Liver (tissue), 9 donors: ENCODE data around the gene RPS19BP1. TPM values are rescaled to one million over a fixed set of nuclear protein-coding genes. Genes with fewer than 3 reads are reported as not detected.

Experiments
- DNase-seq: peaks from one replicate; pipeline ENCODE4 v3.0.0-alpha.2; 2017; ENCODE audit warnings: low spot score
- H3K27ac ChIP-seq, 2 donors: one replicate each; pipeline ENCODE4 v1.7.0; 2013; ENCODE audit warnings: inconsistent platforms in 2 of 2, low read length in 2 of 2, control low read depth in 1 of 2, low read depth in 1 of 2, mild to moderate bottlenecking in 1 of 2
- H3K27me3 ChIP-seq, 4 donors: one replicate each; pipeline versions ENCODE4 v1.6.1 to v1.7.0; 2013; ENCODE audit warnings: low read length in 3 of 4, inconsistent platforms in 1 of 4, mild to moderate bottlenecking in 1 of 4, moderate library complexity in 1 of 4; ENCODE audit not compliant: control insufficient read depth in 4 of 4, insufficient read depth in 4 of 4
- H3K36me3 ChIP-seq, 4 donors: one replicate each; pipeline versions ENCODE4 v1.6.1 to v1.7.0; 2013; ENCODE audit warnings: low read length in 3 of 4, mild to moderate bottlenecking in 3 of 4, low read depth in 1 of 4, moderate library complexity in 1 of 4; ENCODE audit not compliant: control insufficient read depth in 4 of 4, insufficient read depth in 3 of 4
- H3K4me1 ChIP-seq, 4 donors: one replicate each; pipeline versions ENCODE4 v1.6.1 to v1.7.0; 2013; ENCODE audit warnings: low read length in 3 of 4, mild to moderate bottlenecking in 3 of 4, moderate library complexity in 1 of 4; ENCODE audit not compliant: control insufficient read depth in 4 of 4, insufficient read depth in 4 of 4
- H3K4me3 ChIP-seq, 3 donors: one replicate each; pipeline versions ENCODE4 v1.6.1 to v1.7.0; 2013; ENCODE audit warnings: low read length in 3 of 3, control low read depth in 1 of 3, low read depth in 1 of 3, mild to moderate bottlenecking in 1 of 3
- H3K9ac ChIP-seq, 2 donors: one replicate each; pipeline ENCODE4 v1.7.0; 2013; ENCODE audit warnings: low read length in 2 of 2, mild to moderate bottlenecking in 2 of 2, moderate library complexity in 2 of 2, control low read depth in 1 of 2, low read depth in 1 of 2
- H3K9me3 ChIP-seq, 4 donors: one replicate each; pipeline versions ENCODE4 v1.6.1 to v1.7.0; 2013; ENCODE audit warnings: low read length in 3 of 4; ENCODE audit not compliant: control insufficient read depth in 4 of 4
- ATF3 ChIP-seq: IDR thresholded peaks from 2 replicates; pipeline ENCODE4 v1.6.1; 2016; ENCODE audit warnings: antibody characterized with exemption
- EGR1 ChIP-seq, 2 donors: IDR thresholded peaks; 2 replicates each; pipeline ENCODE4 v1.6.1; 2016 to 2018; ENCODE audit warnings: antibody characterized with exemption in 2 of 2, low read depth in 2 of 2
- FOXA1 ChIP-seq: IDR thresholded peaks from 2 replicates; pipeline ENCODE4 v1.6.1; 2016; ENCODE audit warnings: antibody characterized with exemption
- FOXA2 ChIP-seq: IDR thresholded peaks from 2 replicates; pipeline ENCODE4 v1.6.1; 2016; ENCODE audit warnings: antibody characterized with exemption
- GABPA ChIP-seq, 2 donors: IDR thresholded peaks in 1 of 2; conservative IDR thresholded peaks in 1 of 2; 2 replicates each; pipeline ENCODE4 v1.6.1; 2016; ENCODE audit warnings: antibody characterized with exemption in 2 of 2, mild to moderate bottlenecking in 1 of 2, moderate library complexity in 1 of 2
- HNF4A ChIP-seq, 2 donors: conservative IDR thresholded peaks; 2 replicates each; pipeline ENCODE4 v1.6.1; 2016; ENCODE audit warnings: antibody characterized with exemption in 2 of 2, mild to moderate bottlenecking in 2 of 2
- HNF4G ChIP-seq: IDR thresholded peaks from 2 replicates; pipeline ENCODE4 v1.6.1; 2016; ENCODE audit warnings: antibody characterized with exemption
- JUND ChIP-seq, 2 donors: IDR thresholded peaks; 2 replicates each; pipeline ENCODE4 v1.6.1; 2016; ENCODE audit warnings: antibody characterized with exemption in 2 of 2
- NR2F2 ChIP-seq: IDR thresholded peaks from 2 replicates; pipeline ENCODE4 v1.6.1; 2016; ENCODE audit warnings: antibody characterized with exemption
- RAD21 ChIP-seq, 2 donors: IDR thresholded peaks; 2 replicates each; pipeline ENCODE4 v1.6.1; 2016; ENCODE audit warnings: antibody characterized with exemption in 2 of 2, mild to moderate bottlenecking in 2 of 2
- RXRA ChIP-seq, 2 donors: IDR thresholded peaks; 2 replicates each; pipeline ENCODE4 v1.6.1; 2017 to 2018; ENCODE audit warnings: antibody characterized with exemption in 2 of 2, mild to moderate bottlenecking in 1 of 2
- SP1 ChIP-seq: IDR thresholded peaks from 2 replicates; pipeline ENCODE4 v1.6.1; 2018; ENCODE audit warnings: antibody characterized with exemption, mild to moderate bottlenecking
- TAF1 ChIP-seq: conservative IDR thresholded peaks from 2 replicates; pipeline ENCODE4 v1.6.1; 2016; ENCODE audit warnings: antibody characterized with exemption, mild to moderate bottlenecking
- YY1 ChIP-seq: IDR thresholded peaks from 2 replicates; pipeline ENCODE4 v1.6.1; 2016; ENCODE audit warnings: antibody characterized with exemption, mild to moderate bottlenecking
- ZBTB33 ChIP-seq: IDR thresholded peaks from 2 replicates; pipeline ENCODE4 v1.6.1; 2016; ENCODE audit warnings: antibody characterized with exemption
- WGBS: extraction: QIAGEN DNeasy Blood & Tissue Kit; methylation state at CpG from one replicate; pipeline ENCODE4 v1.1.7; 2013; 5-methylcytosine and 5-hydroxymethylcytosine counted together
- polyA plus RNA-seq, 2 donors: library from polyadenylated mRNA; stranded (reverse) in 1 of 2; unstranded in 1 of 2; fragments of 200-250 nt in 1 of 2; fragments of >200 nt in 1 of 2; fragmentation: Nextera tagmentation in 1 of 2; extraction: Ambion mirVana in 1 of 2; gene quantifications; one replicate each; pipeline versions ENCODE4 v1.2.1 to v1.2.3, GENCODE V29; 2013 to 2015
- total RNA-seq, 2 donors: library from RNA; depleted of rRNA; stranded (reverse); fragments of >200 nt; gene quantifications; one replicate each; pipeline ENCODE4 v1.2.3, GENCODE V29; 2014
- TF ChIP-seq, protein P1 (sequence below): IDR thresholded peaks from 2 replicates; pipeline ENCODE4 v1.6.1; 2016; ENCODE audit warnings: antibody characterized with exemption
- TF ChIP-seq, protein P2 (sequence below): IDR thresholded peaks from 2 replicates; pipeline ENCODE4 v1.6.1; 2016; ENCODE audit warnings: antibody characterized with exemption, mild to moderate bottlenecking
- TF ChIP-seq, protein P3 (sequence below): fragments of 150-350 bp; IDR thresholded peaks from 2 replicates; pipeline ENCODE4 v1.5.1; 2017; ENCODE audit warnings: improper control_type of control experiment, low read depth, low read length; ENCODE audit not compliant: missing input control
- donor health status: healthy.
- donor health status: healthy.
- donor health status: healthy.
- donor health status: healthy.
- donor health status: healthy.

The RPS19BP1 gene
- total and polyA plus RNA-seq, 4 donors, result 36.3 to 89.6 (median 63.3) TPM

- H3K4me3 ChIP-seq, result peak within 1 kb of the TSS; percentile 85 to 92 (median 87)
- peak within 1 kb of the TSS; percentile 79 to 98 for H3K27ac ChIP-seq
- H3K9ac ChIP-seq, result peak within 1 kb of the TSS; percentile 64 to 92
- TF ChIP-seq HNF4A (conservative IDR thresholded peaks at IDR 0.05) (peak; percentile 23 to 49), ZBTB33 (peak; percentile 97), FOXA1 (no peak), SP1 (peak; percentile 89), EGR1 (IDR thresholded peaks at IDR 0.05; ENCODE audit: low read depth in 2 of 2) (peak; percentile 18 to 52), HNF4G (no peak), JUND (IDR thresholded peaks at IDR 0.05) (no peak), FOXA2 (peak; percentile 14), ATF3 (no peak), YY1 (peak; percentile 95), GABPA (IDR thresholded peaks at IDR 0.05 in 1 of 2, conservative IDR thresholded peaks at IDR 0.05 in 1 of 2) (peak; percentile 76 to 96), NR2F2 (peak; percentile 84), RXRA (IDR thresholded peaks at IDR 0.05) (peak; percentile 67 to 70), TAF1 (peak; percentile 99), RAD21 (IDR thresholded peaks at IDR 0.05) (no peak)
- TF ChIP-seq, protein P1, sequence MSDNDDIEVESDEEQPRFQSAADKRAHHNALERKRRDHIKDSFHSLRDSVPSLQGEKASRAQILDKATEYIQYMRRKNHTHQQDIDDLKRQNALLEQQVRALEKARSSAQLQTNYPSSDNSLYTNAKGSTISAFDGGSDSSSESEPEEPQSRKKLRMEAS, result peak; percentile 65
- TF ChIP-seq, protein P2, sequence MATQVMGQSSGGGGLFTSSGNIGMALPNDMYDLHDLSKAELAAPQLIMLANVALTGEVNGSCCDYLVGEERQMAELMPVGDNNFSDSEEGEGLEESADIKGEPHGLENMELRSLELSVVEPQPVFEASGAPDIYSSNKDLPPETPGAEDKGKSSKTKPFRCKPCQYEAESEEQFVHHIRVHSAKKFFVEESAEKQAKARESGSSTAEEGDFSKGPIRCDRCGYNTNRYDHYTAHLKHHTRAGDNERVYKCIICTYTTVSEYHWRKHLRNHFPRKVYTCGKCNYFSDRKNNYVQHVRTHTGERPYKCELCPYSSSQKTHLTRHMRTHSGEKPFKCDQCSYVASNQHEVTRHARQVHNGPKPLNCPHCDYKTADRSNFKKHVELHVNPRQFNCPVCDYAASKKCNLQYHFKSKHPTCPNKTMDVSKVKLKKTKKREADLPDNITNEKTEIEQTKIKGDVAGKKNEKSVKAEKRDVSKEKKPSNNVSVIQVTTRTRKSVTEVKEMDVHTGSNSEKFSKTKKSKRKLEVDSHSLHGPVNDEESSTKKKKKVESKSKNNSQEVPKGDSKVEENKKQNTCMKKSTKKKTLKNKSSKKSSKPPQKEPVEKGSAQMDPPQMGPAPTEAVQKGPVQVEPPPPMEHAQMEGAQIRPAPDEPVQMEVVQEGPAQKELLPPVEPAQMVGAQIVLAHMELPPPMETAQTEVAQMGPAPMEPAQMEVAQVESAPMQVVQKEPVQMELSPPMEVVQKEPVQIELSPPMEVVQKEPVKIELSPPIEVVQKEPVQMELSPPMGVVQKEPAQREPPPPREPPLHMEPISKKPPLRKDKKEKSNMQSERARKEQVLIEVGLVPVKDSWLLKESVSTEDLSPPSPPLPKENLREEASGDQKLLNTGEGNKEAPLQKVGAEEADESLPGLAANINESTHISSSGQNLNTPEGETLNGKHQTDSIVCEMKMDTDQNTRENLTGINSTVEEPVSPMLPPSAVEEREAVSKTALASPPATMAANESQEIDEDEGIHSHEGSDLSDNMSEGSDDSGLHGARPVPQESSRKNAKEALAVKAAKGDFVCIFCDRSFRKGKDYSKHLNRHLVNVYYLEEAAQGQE, result peak; percentile 96
- TF ChIP-seq, protein P3, sequence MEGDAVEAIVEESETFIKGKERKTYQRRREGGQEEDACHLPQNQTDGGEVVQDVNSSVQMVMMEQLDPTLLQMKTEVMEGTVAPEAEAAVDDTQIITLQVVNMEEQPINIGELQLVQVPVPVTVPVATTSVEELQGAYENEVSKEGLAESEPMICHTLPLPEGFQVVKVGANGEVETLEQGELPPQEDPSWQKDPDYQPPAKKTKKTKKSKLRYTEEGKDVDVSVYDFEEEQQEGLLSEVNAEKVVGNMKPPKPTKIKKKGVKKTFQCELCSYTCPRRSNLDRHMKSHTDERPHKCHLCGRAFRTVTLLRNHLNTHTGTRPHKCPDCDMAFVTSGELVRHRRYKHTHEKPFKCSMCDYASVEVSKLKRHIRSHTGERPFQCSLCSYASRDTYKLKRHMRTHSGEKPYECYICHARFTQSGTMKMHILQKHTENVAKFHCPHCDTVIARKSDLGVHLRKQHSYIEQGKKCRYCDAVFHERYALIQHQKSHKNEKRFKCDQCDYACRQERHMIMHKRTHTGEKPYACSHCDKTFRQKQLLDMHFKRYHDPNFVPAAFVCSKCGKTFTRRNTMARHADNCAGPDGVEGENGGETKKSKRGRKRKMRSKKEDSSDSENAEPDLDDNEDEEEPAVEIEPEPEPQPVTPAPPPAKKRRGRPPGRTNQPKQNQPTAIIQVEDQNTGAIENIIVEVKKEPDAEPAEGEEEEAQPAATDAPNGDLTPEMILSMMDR, result no peak
- WGBS, result under 1% methylated on average over 86 of the region's 86 CpGs
- peaks cover 4 to 32% (median 30%) of the 10 kb centered on the region in 4 donors for H3K36me3 ChIP-seq
- peaks cover 3 to 50% (median 34%) of the 10 kb centered on the region in 4 donors for H3K4me1 ChIP-seq
- H3K9me3 ChIP-seq, result no peaks in the 10 kb centered on the region
- peak; percentile 94 for DNase-seq
- no peaks in the 10 kb centered on the region for H3K27me3 ChIP-seq
Measured at GRCh38 chr22:39520226-39521105, 12.1 kb downstream of the RPS19BP1 start, which contains the start of gene ATF4. Gene ATF4 (plus strand): TSS chr22:39520562. CDS start chr22:39521446, 884 bp downstream.
